ENCODE measurements around the gene PADI6.

- TF ChIP-seq CTCF (IDR thresholded peaks at IDR 0.05; ENCODE audit: low read depth, low read length) (no peak), MAX (IDR thresholded peaks at IDR 0.05; ENCODE audit: low read depth, low read length) (no peak)
Measured at GRCh38 chr1:17416389-17416788, 44.4 kb downstream of the PADI6 start.

All from NB4 (cell line).